Stimulated activated CD8-positive, alpha-beta memory T cell treated with anti-CD3 and anti-CD28 coated beads, Interleukin-2, amount 100 ng/mL, for 1 hour (primary cell): ENCODE measurements around the gene CDC37.

Experiments used
- DNase-seq, 2 donors: peaks; one replicate each; pipeline ENCODE4 v3.0.0-alpha.2; 2020; ENCODE audit warnings: low read depth in 2 of 2

The CDC37 gene

DNA sequence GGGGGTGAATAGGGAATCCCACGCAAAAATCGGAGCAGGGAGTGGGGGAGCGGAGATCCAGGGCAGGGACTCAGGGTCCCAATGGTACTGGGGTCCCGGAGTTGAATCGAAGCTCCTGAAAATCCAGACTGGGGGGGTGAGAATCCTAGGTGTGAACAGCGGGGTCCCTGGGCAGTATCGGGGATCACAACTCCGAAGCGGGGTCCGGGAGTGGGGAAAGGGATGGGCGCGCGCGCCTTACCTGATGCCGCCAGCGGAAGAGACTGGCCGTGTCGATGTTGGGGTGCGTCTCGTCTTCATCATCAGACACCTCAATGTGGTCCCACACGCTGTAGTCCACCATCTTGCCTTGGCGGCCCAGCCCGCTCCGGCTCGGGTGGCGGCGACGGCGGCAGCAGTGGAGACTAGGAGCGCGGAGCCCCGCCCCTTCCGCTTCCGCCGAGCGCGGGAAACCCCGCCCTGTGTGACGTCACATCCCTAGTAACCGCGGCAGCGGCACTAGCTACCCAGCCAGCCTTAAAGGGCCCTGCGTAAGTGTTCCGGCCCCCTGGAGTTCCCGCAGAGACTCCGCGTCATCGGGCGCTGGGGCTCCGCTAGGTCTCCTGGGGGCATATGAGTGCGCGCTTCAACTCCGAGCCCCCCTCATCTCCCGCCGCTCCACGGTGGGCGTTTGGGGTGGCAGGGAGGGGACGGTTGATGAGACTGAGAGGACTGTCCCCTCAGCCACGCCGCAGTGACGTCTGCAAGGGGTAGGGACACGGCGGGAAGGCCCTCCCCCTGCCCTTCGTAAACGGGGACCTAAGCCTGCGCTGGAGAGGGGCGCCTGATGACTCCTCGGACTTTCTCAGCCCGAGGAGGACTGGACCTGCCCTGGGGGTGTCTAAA is at the start of gene CDC37:
Gene CDC37 (minus strand): TSS at position 406 of the 885 bp plus-strand sequence. CDS start 63 bp downstream, at position 343.
- peak; percentile 97 for DNase-seq

DNA sequence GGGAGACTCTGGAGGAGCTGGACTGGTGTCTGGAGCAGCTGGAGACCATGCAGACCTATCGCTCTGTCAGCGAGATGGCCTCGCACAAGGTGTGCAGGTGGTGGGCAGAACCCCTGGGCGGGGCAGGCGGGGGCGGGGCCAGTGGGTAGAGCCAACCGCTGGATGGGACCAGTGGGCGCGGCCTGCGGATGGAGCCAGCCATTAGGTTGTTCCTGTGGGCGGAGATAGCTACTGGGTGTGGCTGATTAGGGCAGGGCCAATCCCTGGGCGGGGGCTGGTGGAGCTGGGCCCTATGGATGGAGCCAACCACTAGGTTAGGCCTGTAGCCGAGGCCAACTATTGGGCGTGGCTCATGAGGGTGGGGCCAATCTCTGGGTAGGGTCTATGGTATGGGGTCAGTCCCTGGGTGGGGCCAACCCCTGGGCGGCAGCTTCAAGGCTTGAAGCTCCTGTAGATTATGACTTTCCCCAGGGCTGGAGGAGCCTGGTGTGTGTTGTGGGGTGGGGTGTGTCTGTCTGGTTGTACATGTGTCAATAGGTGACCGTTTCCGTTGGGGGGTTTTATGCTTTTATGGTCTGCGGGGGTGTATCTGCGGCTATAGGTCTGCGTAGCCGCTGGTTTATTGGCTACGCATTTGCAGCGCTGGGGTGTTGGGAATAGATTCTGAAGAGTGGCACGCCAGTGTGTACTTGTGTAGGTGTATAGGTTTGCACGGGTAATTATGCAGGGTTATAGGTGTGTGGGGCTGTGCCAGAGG is 47.7 kb upstream of the CDC37 start:
- DNase-seq, result no peak

DNA sequence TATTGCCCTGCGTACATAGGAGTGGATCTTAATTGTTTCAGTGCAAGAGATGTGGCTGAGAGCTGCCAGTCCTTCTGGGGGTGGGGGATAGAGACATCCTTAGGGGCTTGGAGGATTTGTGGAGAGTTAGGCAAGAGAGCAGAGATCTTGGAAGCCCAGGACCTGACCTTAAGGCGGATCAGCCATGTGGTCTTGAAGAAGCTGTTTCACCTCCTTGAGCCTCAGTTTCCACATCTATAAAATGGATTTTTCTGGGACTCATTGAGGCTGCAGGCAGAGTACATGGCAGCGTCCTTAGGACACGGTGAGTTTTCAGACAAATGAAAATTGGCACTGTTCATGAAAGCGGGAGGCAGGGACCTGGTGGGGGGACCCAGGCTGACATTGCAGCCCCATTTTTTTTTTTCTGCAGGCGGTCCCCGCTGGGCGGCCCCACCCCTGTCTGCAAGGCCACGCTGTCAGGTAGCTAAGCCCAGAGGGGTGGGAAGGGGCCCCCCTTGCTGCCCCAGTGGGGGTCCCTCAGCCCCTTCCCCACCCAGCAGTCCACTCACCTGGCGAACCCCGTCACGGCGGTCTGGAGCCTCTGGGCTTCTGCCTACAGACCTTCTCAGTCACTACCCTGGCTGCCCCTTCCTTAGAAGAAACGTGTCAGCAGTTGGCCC is 47.0 kb upstream of the CDC37 start:
- DNase-seq, result no peak

DNA sequence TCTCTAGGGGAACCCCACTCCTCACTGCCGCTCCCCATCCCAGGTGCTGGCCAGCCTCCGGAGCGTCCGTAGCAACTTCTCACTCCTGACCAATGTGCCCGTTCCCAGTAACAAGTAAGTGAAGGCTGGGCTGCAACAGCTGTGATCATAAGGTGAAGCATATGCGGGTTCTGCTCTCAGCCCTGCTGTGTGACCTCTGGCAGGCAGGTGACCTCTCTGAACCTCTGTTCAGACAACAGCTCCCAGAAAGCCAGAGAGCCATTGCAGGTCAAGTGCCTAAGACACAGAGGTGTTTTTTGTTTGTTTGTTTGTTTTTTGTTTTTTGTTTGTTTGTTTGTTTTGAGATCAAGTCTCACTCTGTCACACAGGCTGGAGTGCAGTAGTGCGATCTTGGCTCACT is 45.7 kb upstream of the CDC37 start:
- no peak for DNase-seq

DNA sequence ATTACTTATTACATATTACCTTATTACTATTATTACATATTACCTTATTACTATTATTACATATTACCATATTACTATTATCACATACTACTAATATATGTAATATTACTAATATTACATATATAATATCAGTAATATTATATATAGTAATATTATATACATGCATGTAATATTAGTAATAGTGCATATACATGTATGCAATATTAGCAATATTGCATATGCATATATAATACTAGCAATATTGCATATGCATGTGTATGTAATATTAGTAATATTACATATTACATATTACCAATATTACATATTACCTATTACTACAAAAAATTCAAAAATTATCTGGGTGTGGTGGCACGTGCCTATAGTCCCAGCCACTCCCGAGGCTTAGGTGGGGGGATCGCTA is 39.4 kb upstream of the CDC37 start:
- DNase-seq, result no peak

DNA sequence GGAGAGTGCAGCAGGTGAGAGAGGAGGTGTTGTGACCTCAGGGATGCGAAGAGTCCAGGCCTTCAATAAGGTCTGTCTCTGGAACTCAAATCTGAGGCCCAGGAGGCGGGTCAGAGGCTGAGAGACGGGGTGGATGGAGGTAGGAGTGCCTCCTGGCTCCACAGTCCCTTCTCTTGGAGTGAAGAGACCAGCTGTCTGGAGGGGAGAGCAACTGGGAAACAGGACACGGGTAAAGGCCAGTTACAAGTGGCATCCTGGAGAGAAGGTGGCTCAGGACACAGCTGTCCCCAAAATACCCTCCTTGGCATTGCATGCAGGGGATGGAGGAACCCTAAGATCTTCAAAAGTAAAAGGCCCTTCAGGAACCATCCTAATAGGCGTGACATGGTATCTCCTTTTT is 36.2 kb upstream of the CDC37 start:
- no peak for DNase-seq

DNA sequence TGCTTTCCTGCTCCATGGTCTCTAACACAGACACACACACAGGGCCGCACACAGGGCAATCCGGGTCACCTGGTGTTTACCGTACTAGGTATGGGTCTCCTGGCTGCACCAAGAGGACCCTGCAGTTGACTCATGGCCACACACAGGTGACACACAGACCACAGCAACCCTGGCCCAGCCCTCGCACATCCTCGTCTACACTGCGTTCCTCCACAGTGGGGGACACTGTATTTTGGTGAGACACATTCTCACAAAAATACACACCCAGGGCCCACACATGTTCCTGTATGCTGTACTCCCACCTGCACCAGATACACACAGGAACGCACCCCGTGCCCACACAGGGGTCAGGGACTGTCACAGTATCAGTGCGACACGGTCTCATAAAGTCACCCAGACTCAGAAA is 29.8 kb upstream of the CDC37 start:
- no peak for DNase-seq

DNA sequence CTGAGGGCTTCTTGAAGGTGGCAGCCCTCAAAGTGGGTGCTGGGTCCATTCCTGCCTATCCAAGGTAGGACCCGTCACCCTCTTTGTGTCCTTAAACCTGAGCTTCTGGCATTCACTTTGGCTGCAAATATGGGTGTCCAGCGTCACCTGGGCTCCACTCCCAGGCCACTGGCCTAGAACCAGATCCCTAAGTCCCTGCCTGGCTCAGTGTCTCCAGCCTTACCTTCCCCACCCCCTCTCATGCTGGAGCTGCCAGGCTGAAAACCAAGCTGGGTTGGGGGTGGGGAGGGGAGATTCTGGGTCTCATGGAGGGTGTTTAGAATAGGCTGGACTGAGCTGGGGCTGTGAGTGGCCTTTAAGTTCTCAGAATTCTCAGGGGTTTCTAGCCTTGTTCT is 29.4 kb upstream of the CDC37 start:
- DNase-seq, result no peak

DNA sequence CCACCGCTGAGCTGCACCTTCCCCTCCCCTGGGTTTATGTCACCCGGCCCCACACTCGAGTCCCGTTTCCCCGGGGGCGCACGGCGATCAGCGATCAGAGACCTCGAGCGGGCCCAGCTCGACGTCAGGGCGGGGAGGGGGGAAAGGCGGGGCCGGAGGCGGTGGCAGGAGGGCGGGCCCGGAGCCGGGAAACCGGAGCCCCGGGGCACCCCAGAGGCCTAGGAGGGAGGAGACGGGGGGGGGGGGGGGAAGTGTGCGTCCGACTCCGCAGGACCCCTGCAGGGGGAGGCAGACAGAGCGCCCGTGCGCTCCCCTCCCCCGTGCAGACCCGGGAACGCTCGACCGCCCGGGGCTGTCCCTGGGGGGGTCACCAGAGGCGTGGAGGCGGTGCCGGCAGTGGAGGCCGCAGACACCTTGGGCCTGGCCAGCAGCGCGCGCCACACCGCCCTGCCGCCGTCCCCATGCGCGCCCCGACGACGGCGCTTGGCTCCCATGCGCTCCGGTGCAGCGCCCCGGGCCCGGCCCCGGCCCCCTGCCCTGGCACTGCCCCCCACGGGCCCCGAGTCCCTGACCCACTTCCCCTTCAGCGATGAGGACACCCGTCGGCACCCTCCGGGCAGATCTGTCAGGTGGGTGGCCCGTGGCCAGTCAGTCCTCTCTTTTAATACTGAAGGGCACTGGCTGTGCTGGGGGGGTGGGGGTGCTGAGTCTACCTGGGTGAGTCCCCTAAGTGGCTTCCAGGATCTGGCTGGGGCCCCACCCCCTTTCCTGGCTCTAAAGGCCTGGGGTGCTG is 28.8 kb upstream of the CDC37 start:
- DNase-seq, result peak in 1 of 2 donors; percentile 52

DNA sequence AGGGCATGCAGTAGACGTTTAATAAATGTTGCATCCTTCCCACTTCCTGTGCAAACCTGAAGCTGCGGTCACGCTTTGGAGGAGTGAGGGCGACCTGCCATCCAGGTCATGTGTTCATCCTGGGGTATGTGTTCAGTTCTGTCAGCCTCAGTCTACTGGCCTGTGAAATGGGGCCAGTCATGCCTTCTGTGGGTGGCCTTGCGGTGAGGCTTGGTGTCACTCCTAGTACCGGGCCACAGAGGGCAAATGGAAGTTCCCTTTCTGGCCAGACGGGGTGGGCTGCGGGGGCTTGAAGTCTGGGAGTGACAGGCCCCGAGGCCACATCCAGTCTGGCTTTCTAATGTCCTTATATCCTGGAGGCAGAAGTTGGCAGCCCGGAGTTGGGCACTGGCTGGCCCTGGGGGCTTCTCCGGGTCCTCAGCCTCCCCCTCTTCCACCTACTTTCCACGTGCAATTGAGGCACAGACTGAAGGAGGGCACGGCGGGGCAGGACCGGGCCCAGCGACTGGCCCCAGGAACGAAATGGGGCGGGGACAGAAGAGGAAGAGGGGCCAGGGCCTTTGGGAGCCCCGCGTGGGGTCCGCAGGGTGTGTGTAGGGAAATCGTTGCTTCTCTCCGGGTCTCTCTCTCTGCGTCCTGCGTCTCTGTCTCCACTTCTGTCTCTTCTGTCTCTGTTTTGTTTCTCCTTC is 28.1 kb upstream of the CDC37 start:
- no peak for DNase-seq

DNA sequence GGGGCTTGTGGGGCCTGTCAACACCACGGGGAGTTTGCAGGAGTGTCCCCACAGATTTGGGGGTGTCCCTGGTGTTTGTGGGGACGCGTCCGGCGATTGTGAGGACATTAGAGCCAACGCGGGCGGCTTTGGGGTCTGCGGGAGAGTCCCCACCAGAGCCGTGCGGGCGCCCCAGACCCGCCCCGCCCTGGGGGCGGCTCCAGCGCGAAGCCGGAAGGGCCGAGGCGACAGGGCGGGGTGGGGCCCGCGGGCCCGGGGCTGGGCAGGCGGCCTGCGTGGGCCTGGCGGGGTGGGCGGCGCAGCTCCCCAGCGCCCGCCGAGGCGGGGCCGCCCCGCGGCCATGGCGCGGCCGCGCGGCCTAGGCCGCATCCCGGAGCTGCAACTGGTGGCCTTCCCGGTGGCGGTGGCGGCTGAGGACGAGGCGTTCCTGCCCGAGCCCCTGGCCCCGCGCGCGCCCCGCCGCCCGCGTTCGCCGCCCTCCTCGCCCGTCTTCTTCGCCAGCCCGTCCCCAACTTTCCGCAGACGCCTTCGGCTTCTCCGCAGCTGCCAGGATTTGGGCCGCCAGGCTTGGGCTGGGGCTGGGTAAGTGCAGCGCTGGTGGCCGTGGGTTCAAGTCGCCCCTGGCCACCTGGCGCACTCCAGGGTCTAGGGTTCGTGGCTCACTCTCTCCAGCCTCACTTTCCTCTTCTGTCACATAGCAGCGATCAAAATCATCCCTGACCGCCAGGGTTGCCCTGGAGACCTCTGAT is 27.3 kb upstream of the CDC37 start:
- DNase-seq, result no peak

DNA sequence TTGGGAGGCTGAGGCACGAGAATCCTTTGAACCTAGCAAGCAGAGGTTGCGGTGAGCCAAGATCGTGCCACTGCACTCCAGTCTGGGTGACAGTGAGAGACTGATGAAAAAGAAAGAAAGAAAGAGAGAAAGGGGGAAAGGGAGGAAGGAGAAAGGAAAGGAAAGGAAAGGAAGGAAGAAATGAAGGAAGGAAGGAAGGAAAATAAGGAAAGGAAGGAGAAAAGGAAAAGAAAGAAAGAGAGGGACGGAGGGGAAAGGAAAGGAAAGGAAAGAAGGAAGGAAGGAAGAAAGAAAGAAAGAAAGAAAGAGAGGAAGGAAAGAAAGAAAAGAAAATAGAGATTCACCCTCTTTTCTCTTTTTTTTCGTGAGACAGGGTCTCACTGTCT is 25.6 kb upstream of the CDC37 start:
- no peak for DNase-seq

DNA sequence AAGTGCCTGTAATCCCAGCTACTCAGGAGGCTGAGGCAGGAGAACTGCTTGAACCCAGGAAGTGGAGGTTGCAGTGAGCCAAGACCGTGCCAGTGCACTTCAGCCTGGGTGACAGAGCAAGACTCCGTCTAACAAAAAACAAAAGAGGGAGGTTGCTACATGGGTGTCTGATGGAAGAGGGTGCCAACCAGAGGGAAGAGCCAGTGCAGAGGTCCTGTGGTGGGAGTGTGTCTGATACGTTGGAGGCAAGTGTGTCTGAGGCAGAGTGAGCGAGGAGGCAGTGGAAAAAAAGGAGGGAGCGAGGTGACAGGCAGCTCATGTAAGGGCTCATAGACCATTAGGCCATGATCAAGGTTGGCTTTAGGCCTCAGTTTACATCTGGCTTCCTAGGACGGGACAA is 23.8 kb upstream of the CDC37 start:
- no peak for DNase-seq

DNA sequence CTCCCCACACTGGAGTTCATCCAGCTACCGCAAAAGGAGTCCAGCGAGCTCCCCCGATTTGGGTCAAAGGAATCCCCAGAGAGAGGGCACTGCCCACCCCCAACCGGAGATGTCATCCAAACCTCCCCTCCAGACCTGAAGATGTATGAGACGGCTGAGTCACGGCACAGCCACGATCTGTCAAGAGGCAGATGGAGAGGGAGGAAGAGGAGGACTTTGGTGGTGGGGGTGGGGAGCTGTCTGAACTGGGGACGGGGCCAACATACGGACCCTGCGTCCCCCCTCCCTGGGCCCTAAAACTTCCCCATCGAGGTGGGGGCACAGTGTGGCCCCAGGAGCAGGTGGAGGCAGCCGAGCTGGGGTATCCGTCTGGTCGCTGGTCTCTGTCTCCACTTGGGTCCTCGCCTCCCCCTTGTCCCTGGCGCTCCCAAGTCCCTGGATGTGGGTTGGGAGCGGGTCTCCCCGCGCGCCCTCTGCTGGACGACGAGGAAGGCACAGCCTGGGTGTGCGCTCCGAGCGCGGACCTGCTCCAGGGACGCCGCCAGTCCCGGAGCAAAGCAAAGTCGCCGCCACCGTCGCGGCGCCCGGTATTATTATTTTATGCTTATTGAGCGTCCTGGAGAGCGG is 20.8 kb upstream of the CDC37 start:
- DNase-seq, result no peak

DNA sequence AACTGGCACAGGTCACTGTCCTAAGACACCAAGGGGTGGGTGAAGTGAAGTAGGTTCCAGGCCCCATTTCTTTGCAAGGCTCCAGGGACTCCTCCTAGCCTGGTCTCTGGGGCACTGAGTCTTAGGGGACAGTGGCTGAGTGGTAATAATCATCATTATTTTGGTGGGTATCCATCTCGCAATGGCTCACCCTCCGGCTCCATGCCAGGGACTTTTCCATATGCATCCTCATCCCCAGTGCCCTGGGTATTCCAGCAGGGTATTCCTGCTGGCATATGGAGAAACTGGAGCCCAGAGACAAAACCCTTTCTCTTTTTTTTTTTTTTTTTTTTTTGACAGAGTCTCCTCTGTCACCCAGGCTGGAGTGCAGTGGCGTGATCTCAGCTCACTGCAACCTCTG is 19.5 kb upstream of the CDC37 start:
- DNase-seq, result no peak

DNA sequence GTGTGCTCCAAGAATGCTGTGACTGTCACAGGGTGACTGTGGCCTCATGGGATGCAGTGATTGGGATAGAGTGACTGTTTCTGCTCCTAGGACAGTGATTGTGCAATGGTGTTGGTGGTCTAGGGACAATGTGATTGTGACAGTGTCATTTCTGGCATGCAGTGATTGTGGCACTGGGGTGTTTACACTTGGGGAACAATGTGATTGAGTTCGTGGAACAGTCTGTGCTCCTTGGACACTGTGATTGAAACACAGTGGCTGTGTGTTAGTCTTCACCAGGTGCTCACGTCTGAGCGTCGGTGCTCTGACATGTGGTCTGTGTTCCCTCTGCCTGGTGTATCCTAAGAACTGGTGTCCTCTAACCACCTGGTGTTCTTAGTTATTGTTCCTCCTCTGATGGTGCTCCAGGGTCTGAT is 18.7 kb upstream of the CDC37 start:
- no peak for DNase-seq

DNA sequence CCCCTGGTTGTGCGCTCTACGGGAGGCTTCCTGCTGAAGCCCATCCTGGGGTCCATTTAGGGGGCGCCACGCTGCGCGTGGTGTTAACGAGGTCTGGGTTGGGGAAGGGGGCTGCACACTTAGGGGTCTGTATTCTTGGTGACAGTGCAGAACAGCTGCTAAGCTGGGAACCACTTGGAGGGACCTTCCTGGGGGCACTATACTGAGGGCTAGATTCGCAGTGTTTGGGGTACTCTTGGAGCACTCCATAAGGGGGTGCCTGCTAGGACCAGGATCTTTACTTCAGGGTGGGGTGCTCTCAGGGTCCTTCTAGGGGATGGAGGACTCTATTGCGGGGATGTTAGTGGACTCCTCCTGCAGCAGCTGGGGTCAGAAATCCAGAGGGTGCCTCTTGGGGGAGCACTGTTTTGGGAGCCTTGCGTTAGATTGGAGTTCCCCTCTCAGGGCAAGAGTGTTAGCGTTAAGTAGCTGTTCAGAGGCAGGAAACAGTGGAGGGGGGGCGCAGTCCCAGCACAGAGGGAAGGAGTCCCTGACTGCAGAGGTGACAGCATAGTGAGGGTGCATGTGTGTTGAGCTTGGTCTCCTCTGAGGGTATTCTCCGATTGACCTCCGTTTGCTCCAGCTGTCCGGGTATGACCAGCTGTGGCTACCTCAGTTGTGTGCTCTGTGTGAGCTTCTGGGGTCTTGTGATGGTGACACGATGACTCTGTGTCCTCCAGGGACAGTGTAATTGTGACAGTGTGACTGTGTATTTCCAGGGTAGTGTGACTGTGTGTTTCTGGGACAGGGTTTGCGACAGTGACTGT is 18.1 kb upstream of the CDC37 start:
- no peak for DNase-seq

DNA sequence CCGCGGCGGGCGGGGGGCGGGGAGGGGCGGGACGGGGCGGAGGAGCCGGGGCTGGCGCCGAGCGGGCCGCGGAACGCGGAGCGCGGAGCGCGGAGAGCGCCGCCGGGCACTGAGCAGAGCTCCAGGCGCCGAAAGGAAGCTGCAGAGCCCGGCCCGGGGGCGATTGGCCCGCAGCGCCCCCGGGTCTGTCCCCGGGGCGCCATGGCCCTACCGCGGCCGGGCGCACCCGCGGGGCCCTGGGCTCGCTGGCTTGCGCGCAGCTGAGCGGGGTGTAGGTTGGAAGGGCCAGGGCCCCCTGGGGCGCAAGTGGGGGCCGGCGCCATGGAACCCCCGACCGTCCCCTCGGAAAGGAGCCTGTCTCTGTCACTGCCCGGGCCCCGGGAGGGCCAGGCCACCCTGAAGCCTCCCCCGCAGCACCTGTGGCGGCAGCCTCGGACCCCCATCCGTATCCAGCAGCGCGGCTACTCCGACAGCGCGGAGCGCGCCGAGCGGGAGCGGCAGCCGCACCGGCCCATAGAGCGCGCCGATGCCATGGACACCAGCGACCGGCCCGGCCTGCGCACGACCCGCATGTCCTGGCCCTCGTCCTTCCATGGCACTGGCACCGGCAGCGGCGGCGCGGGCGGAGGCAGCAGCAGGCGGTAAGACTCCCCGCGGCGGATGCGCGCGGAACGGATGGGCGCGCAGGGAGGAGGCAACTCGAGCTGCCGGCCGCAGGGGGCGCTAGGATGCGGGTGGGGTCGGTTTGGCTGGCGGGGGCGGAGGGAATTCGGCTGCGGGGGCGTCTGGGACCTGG is 17.3 kb upstream of the CDC37 start, which contains the start of gene PDE4A:
Gene PDE4A (plus strand): TSS at position 95 of the 796 bp plus-strand sequence. CDS start 227 bp downstream, at position 322.
- DNase-seq, result no peak
